RWPE2 (cell line): ENCODE data around the gene MRPL1.

ENCODE experiments used
- ATAC-seq: fragments of 200-7000 bp; cut with Tn5 transposase; 3 replicates; pipeline ENCODE4 v1.9.1; 2021; ENCODE audit warnings: low read depth
- DNase-seq: peaks from one replicate; pipeline ENCODE4 v3.0.0-alpha.2; 2020; ENCODE audit warnings: low spot score
- H3K27ac ChIP-seq: fragments of 450-650 bp; 2 replicates; pipeline ENCODE4 v1.5.1; 2017; ENCODE audit warnings: mild to moderate bottlenecking; ENCODE audit not compliant: poor library complexity, severe bottlenecking
- H3K27me3 ChIP-seq: fragments of 250-450 bp; sonication (Bioruptor Pico); 2 replicates; pipeline ENCODE4 v1.5.1; 2021; ENCODE audit warnings: mild to moderate bottlenecking, moderate library complexity; ENCODE audit not compliant: insufficient read depth, poor library complexity, severe bottlenecking
- H3K36me3 ChIP-seq: fragments of 250-450 bp; sonication (Bioruptor Pico); 2 replicates; pipeline ENCODE4 v1.5.1; 2020; ENCODE audit warnings: low read depth, mild to moderate bottlenecking, moderate library complexity
- H3K4me1 ChIP-seq: fragments of 250-450 bp; sonication (Bioruptor Pico); 2 replicates; pipeline ENCODE4 v1.5.1; 2021; ENCODE audit warnings: mild to moderate bottlenecking, moderate library complexity; ENCODE audit not compliant: insufficient read depth, poor library complexity, severe bottlenecking
- H3K4me3 ChIP-seq: fragments of 250-450 bp; sonication (Bioruptor Pico); 2 replicates; pipeline ENCODE4 v1.5.1; 2021; ENCODE audit warnings: mild to moderate bottlenecking, moderate library complexity; ENCODE audit not compliant: severe bottlenecking
- H3K9me3 ChIP-seq: fragments of 250-450 bp; sonication (Bioruptor Pico); 2 replicates; pipeline ENCODE4 v1.5.1; 2021; ENCODE audit warnings: mild to moderate bottlenecking, moderate library complexity; ENCODE audit not compliant: severe bottlenecking
- TF ChIP-seq, protein P1 (sequence below): fragments of 450-650 bp; IDR thresholded peaks from one replicate; pipeline ENCODE4 v1.5.1; 2017; ENCODE audit warnings: mild to moderate bottlenecking, moderate library complexity; ENCODE audit not compliant: poor library complexity, severe bottlenecking

Gene MRPL1

DNA sequence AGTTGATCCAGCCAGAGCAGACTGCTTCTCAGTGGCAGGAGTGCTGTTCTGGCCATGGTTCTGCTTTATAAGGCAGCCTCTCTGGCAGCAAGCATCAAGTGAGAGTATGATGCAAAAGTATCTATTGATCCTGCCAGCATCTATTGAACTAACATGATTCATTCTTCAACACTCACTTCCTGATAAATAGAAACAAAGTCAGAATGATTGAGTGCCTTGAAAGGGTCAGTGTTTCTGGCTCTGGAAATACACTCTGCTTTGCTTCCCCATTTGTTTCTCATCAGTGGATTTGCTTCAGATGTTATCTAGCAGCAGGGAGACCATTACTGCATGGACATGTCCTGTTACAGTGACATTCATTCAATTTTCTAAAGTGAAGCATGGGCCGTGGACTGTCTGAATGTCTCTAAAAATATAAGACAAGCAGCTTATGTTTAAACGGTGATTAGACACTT is 128.3 kb downstream of the MRPL1 start:
- no peaks in the 10 kb centered on the region for H3K9me3 ChIP-seq
- DNase-seq, result no peak
- TF ChIP-seq, protein P1, sequence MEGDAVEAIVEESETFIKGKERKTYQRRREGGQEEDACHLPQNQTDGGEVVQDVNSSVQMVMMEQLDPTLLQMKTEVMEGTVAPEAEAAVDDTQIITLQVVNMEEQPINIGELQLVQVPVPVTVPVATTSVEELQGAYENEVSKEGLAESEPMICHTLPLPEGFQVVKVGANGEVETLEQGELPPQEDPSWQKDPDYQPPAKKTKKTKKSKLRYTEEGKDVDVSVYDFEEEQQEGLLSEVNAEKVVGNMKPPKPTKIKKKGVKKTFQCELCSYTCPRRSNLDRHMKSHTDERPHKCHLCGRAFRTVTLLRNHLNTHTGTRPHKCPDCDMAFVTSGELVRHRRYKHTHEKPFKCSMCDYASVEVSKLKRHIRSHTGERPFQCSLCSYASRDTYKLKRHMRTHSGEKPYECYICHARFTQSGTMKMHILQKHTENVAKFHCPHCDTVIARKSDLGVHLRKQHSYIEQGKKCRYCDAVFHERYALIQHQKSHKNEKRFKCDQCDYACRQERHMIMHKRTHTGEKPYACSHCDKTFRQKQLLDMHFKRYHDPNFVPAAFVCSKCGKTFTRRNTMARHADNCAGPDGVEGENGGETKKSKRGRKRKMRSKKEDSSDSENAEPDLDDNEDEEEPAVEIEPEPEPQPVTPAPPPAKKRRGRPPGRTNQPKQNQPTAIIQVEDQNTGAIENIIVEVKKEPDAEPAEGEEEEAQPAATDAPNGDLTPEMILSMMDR, result no peak
- no peak for ATAC-seq
- H3K36me3 ChIP-seq, result no peaks in the 10 kb centered on the region
- no peak overlapping the region for H3K4me3 ChIP-seq
- no peaks in the 10 kb centered on the region for H3K4me1 ChIP-seq
- H3K27me3 ChIP-seq, result no peaks in the 10 kb centered on the region
- H3K27ac ChIP-seq, result no peak overlapping the region

DNA sequence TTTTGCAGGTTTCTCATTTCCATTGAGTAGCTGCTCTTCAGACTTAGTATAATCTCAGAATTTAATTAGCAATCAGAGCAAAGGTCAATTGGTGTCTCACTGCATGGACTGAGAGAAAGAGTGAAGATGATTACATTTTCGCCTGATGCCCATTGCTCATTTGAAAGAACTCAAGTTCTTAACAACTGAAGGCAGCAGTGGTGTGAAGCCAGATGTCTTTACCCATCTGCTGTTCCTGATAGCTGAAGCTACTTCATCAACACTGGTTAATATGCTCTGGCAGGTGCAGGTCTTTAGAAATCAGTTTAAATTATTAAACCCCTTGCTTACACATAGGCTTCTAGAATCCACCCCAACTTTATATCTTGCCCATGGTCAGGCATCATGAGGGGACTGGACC is 130.0 kb downstream of the MRPL1 start:
- Histone ChIP-seq H3K9me3 (no peaks in the 10 kb centered on the region), H3K4me3 (no peak overlapping the region), H3K36me3 (no peaks in the 10 kb centered on the region), H3K4me1 (no peaks in the 10 kb centered on the region), H3K27me3 (no peaks in the 10 kb centered on the region), H3K27ac (no peak overlapping the region)
- ATAC-seq, result no peak
- TF ChIP-seq, protein P1, result no peak
- no peak for DNase-seq

DNA sequence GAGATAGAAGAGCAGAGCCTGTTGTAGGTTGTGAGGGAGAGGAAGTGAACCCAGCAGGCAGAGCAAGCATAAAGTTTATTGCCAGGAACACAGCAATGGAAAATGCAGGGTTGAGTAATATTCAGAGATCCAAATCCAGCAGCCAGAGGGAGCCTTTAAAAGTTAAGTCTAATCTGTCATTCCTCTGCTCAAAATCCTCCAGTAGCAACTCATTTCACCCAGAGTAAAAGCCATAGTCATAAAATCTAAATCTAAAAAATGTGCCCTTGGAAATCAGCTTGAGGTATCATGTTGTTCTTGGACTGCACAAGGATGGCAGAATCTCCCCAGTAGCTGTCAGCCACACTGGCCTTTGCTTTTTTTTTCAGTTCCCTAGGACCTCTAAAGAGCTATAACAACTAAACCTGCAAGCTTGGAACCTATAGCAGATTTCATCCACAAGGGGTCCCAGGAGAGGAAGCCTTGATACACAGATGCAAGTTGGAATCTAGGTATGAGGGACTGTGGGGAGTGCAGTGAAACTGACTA is 131.6 kb downstream of the MRPL1 start:
- TF ChIP-seq, protein P1, result peak; percentile 67
- ATAC-seq (peak; percentile 91), DNase-seq (no peak)
- H3K27ac ChIP-seq, result no peak overlapping the region
- H3K4me1 ChIP-seq, result no peaks in the 10 kb centered on the region
- H3K4me3 ChIP-seq, result no peak overlapping the region
- H3K27me3 ChIP-seq, result no peaks in the 10 kb centered on the region
- no peaks in the 10 kb centered on the region for H3K9me3 ChIP-seq
- H3K36me3 ChIP-seq, result no peaks in the 10 kb centered on the region

DNA sequence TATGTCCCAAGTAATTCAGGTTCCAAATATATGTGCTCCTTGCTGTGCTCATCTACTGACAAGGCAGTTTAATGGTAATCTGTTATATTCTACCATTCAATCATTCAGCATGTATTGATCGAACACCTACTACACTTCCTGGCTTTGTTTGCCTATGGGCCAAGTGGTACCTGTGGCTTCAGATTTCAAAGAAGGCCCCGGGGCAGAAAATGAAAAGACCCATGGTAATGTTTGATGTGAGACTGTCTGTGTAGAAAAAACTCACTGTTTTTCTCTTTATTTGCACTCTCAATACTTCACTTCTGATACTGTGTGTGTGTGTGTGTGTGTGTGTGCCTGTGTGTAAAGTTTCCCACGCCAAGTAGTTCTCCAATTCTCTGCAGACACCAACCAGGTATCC is 133.4 kb downstream of the MRPL1 start:
- Histone ChIP-seq H3K36me3 (no peaks in the 10 kb centered on the region), H3K27ac (no peak overlapping the region), H3K9me3 (no peaks in the 10 kb centered on the region), H3K4me1 (no peaks in the 10 kb centered on the region), H3K4me3 (no peak overlapping the region), H3K27me3 (no peaks in the 10 kb centered on the region)
- DNase-seq (no peak), ATAC-seq (no peak)
- TF ChIP-seq, protein P1, result no peak

DNA sequence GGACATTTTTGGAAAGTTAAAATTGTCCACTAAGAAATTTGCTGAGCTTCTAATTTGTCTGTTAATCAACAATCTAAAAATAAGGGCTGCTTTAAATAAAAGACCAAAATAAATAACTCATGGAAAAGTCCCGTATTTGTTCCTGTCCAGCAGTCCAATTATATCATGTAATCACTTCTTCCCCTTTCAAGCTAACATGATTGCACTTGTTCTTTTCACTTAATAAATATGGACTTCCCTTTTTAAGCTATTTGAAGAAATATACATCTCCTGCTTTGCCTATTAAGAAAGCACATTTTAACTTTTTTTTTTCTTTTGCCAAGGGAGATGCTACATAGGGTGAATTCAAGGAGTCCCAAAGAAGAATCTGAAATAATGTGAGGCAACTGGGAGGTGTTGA is 138.9 kb downstream of the MRPL1 start:
- DNase-seq, result no peak
- H3K4me1 ChIP-seq, result peaks cover 2% of the 10 kb centered on the region
- no peaks in the 10 kb centered on the region for H3K9me3 ChIP-seq
- no peak for ATAC-seq
- H3K36me3 ChIP-seq, result no peaks in the 10 kb centered on the region
- H3K27me3 ChIP-seq, result no peaks in the 10 kb centered on the region
- H3K4me3 ChIP-seq, result no peak overlapping the region
- no peak overlapping the region for H3K27ac ChIP-seq
- TF ChIP-seq, protein P1, result no peak
